Gastroesophageal sphincter (tissue), 3 donors: ENCODE measurements around the gene SPAG4.

ENCODE experiments used
- POLR2A ChIP-seq, 2 donors: fragments of 450-650 bp; IDR thresholded peaks; one replicate each; pipeline ENCODE4 v1.6.1; 2017; ENCODE audit warnings: antibody characterized with exemption in 2 of 2, mild to moderate bottlenecking in 2 of 2, moderate library complexity in 1 of 2
- POLR2AphosphoS5 ChIP-seq: sonication (generic); formaldehyde crosslinking; IDR thresholded peaks from one replicate; pipeline ENCODE4 v1.6.1; 2017; ENCODE audit warnings: antibody characterized with exemption
- TF ChIP-seq, protein P1 (sequence below), 4 experiments: fragments of 200-600 bp in 2 of 4; fragments of 450-650 bp in 2 of 4; sonication (generic) in 1 of 4; IDR thresholded peaks; one replicate each; pipeline ENCODE4 v1.5.1; 2017 to 2019; ENCODE audit warnings: antibody characterized with exemption in 4 of 4, mild to moderate bottlenecking in 2 of 4, moderate library complexity in 2 of 4

DNA sequence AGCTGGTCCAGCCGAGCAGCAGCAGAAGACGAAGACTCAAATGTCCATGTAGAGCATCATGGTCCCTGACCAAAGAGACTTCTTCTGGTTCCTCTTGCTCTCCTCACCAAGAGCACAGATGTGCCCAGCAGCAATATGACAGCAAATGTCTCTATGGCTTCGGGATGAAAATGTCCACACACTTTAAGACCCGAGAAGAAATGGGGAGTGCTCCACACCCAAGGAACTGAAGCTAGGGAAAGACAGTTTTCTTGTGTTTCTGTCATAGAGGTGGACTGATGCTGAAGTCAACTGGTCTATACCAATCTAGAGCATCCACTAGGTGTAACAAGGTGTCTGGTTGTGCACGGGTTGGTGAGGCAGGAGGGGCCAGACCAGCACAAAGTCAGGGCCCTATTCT is 53.6 kb downstream of the SPAG4 start:
- TF ChIP-seq, protein P1, sequence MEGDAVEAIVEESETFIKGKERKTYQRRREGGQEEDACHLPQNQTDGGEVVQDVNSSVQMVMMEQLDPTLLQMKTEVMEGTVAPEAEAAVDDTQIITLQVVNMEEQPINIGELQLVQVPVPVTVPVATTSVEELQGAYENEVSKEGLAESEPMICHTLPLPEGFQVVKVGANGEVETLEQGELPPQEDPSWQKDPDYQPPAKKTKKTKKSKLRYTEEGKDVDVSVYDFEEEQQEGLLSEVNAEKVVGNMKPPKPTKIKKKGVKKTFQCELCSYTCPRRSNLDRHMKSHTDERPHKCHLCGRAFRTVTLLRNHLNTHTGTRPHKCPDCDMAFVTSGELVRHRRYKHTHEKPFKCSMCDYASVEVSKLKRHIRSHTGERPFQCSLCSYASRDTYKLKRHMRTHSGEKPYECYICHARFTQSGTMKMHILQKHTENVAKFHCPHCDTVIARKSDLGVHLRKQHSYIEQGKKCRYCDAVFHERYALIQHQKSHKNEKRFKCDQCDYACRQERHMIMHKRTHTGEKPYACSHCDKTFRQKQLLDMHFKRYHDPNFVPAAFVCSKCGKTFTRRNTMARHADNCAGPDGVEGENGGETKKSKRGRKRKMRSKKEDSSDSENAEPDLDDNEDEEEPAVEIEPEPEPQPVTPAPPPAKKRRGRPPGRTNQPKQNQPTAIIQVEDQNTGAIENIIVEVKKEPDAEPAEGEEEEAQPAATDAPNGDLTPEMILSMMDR (IDR thresholded peaks at IDR 0.05): no peak
- TF ChIP-seq POLR2A (IDR thresholded peaks at IDR 0.05) (no peak), POLR2AphosphoS5 (no peak)
